Measurements from ENCODE around the gene RAC2. TPM values are rescaled to one million over a fixed set of nuclear protein-coding genes. Genes with fewer than 3 reads are reported as not detected.

RAC2 gene
- total RNA-seq, 1 donor from 2014 or later: 5.1 TPM

Other genes with a start within 250 kb of the RAC2 start
- gene TST, start 224.8 kb downstream of the RAC2 start, total RNA-seq: 45.8 TPM
- gene MPST, start 224.5 kb downstream of the RAC2 start, total RNA-seq: 56.7 TPM
- gene KCTD17, start 192.5 kb downstream of the RAC2 start, total RNA-seq: 9.8 TPM
- not detected for gene TMPRSS6, start 134.6 kb downstream of the RAC2 start, total RNA-seq
- 0.79 TPM for gene IL2RB, start 94.4 kb downstream of the RAC2 start, total RNA-seq
- gene C1QTNF6, start 56.0 kb downstream of the RAC2 start, total RNA-seq: 1.1 TPM
- not detected for gene SSTR3, start 31.8 kb downstream of the RAC2 start, total RNA-seq
- gene CYTH4, start 38.2 kb upstream of the RAC2 start, total RNA-seq: 6.2 TPM
- gene ELFN2, start 183.2 kb upstream of the RAC2 start, total RNA-seq: 0.05 TPM
- 13.9 TPM for gene MFNG, start 242.1 kb upstream of the RAC2 start, total RNA-seq

All from left ventricle myocardium superior (tissue), 1 donor.